ENCODE results near the gene CETP. TPM values are rescaled to one million over a fixed set of nuclear protein-coding genes. Genes with fewer than 3 reads are reported as not detected.
"Not testable (repeated sequence)": the region's sequence is repeated elsewhere in the genome, so short reads cannot be mapped to it uniquely, and the experiment has no call there.

CETP gene
- total RNA-seq, 4 donors from 2014 or later: 0.19 to 0.32 (median 0.31) TPM; not detected in 1

DNA sequence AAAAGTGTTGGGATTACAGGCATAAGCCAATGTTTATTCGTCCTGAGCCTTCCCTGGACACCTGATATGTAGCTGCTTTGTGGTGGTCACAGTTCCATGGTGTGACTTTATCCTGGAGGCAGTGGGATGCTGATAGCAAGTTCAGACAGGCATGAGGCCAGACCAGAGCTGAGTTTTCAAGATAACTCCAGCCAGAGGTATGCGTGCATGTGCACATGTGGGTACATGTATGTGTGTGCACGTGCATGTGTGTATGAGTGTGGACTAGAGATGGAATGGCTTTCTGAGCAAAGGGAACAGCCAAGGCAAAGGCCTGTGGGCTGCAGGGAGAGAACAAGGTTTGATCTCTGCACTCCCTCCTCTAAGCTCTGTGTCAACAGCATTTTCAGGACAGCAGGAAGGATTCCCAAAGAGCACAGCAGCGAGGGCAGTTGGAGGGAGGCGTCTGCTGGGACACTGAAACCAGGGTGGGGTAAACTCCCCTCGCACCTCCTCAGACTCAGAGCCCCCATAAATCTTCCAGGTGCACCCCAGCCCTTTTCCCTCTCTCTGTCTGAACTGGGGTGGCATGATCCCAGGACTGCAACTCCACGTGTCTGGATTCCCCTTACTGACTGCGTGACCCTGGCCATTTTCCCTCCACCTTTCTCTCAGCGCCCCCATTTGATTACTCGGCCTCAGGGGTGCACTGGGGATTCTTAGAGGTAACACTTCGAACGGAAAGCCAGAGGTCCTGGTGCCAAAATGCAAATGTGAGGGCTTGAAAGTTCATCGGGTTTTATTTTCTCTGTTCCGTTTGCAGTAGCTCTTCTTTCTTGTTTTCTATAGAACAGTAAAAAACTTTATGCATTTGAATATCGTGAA is 42.9 kb downstream of the CETP start:
- no peaks in the 10 kb centered on the region for H3K27me3 ChIP-seq
- peaks cover 7 to 30% (median 14%) of the 10 kb centered on the region in 3 donors for H3K4me1 ChIP-seq
- DNase-seq: no peak
- 60 to 76% methylated on average over 15 of the region's 15 CpGs for WGBS, 2 donors
- TF ChIP-seq POLR2A (IDR thresholded peaks at IDR 0.05) (no peak), CTCF (IDR thresholded peaks at IDR 0.05) (no peak)
- H3K9me3 ChIP-seq: no peaks in the 10 kb centered on the region
- intact Hi-C loops (cut with DNase I): no loop called here
- H3K4me3 ChIP-seq: no peak overlapping the region
- peaks cover 0 to 8% (median 0%) of the 10 kb centered on the region in 3 donors for H3K36me3 ChIP-seq
- no peak overlapping the region for H3K27ac ChIP-seq

DNA sequence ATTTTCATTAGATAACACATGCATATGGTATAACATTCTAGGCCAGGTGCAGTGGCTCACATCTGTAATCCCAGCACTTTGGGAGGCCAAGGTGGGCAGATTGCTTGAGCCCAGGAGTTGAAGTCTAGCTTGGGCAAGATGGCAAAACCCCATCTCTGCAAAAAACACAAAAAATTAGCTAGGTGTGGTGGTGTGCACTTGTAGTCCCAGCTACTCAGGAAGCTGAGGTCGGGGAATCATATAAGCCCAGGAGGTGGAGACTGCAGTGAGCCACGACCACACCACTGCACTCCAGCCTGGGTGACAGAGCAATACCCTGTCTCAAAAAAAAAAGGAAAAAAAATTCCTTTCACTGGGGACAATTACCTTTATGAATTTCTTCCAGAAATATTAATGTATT is 43.8 kb downstream of the CETP start:
- H3K27ac ChIP-seq; H3K4me3 ChIP-seq; DNase-seq; H3K27me3 ChIP-seq; intact Hi-C loops (cut with DNase I); H3K9me3 ChIP-seq; H3K36me3 ChIP-seq: not testable (repeated sequence)
- WGBS, 2 donors: 78% methylated on average over 2 of the region's 2 CpGs
- peaks cover 0 to 20% (median 4%) of the 10 kb centered on the region in 3 donors for H3K4me1 ChIP-seq

DNA sequence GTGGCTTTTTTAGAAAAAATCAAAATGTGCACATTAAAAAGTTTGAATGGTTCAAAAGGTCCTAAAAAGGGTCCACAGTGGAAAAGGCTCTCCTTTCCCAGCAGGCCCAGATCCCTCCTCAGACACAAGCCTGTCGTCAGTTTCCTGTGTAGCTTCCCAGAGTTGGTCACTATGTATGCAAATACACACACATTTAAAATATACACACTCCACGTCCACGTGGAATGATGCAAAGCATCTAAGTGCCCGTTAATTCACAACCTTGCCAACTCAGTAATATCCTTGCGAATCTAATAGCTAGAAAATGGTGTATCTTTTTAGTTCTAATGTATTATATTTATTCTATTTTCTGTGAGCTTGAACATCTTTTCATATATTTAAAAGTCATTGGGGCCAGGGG is 45.3 kb downstream of the CETP start:
- DNase-seq: no peak
- no peak overlapping the region for H3K4me3 ChIP-seq
- peaks cover 0 to 8% (median 0%) of the 10 kb centered on the region in 3 donors for H3K36me3 ChIP-seq
- H3K27me3 ChIP-seq: no peaks in the 10 kb centered on the region
- WGBS, 2 donors: 64 to 85% methylated on average over 5 of the region's 5 CpGs
- H3K27ac ChIP-seq: no peak overlapping the region
- intact Hi-C loops (cut with DNase I): no loop called here
- peaks cover 0 to 11% (median 0%) of the 10 kb centered on the region in 3 donors for H3K4me1 ChIP-seq
- no peaks in the 10 kb centered on the region for H3K9me3 ChIP-seq
- no peak for TF ChIP-seq POLR2A (IDR thresholded peaks at IDR 0.05)
- no peak for TF ChIP-seq CTCF (IDR thresholded peaks at IDR 0.05)

- no peaks in the 10 kb centered on the region for H3K9me3 ChIP-seq
- TF ChIP-seq CTCF (IDR thresholded peaks at IDR 0.05): no peak
- no peak for TF ChIP-seq POLR2A (IDR thresholded peaks at IDR 0.05)
- no peak for DNase-seq
- peaks cover 0 to 11% (median 0%) of the 10 kb centered on the region in 3 donors for H3K4me1 ChIP-seq
- WGBS, 2 donors: 77 to 80% methylated on average over 3 of the region's 3 CpGs
- H3K27me3 ChIP-seq: no peaks in the 10 kb centered on the region
- H3K27ac ChIP-seq: no peak overlapping the region
- H3K4me3 ChIP-seq: no peak overlapping the region
- intact Hi-C loops (cut with DNase I): no loop called here
- H3K36me3 ChIP-seq: peaks cover 0 to 8% (median 0%) of the 10 kb centered on the region in 3 donors
Observed at GRCh38 chr16:57007530-57007929, 45.8 kb downstream of the CETP start.

DNA sequence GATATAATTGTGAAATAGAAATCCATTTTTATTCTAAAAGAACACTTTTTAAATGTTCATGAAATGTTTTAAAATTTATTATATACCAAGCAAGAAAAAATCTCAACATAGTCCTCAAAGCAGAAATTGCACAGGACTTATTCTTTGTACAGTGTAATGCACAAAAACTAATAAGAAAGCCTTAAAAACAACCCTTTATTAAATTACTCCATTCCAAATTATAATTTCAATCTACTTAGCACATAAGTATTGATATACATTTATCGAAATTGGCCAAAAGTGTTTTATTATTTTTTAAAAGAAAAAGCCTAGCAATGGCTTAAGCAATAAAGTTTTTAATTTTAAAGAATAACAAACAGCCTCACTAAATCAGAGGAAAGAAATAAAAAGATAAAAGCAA is 46.7 kb downstream of the CETP start:
- 92 to 100% methylated on average over 1 of the region's 1 CpG for WGBS, 2 donors
- no peak overlapping the region for H3K4me3 ChIP-seq
- no peaks in the 10 kb centered on the region for H3K9me3 ChIP-seq
- peaks cover 0 to 11% (median 0%) of the 10 kb centered on the region in 3 donors for H3K4me1 ChIP-seq
- DNase-seq: no peak
- H3K27me3 ChIP-seq: no peaks in the 10 kb centered on the region
- no peak for TF ChIP-seq POLR2A (IDR thresholded peaks at IDR 0.05)
- no peak for TF ChIP-seq CTCF (IDR thresholded peaks at IDR 0.05)
- peaks cover 0 to 8% (median 0%) of the 10 kb centered on the region in 3 donors for H3K36me3 ChIP-seq
- intact Hi-C loops (cut with DNase I): no loop called here
- H3K27ac ChIP-seq: no peak overlapping the region

Measured in esophagus squamous epithelium (tissue), 5 donors.